ENCODE results near the gene HS3ST1.

The HS3ST1 gene

DNA sequence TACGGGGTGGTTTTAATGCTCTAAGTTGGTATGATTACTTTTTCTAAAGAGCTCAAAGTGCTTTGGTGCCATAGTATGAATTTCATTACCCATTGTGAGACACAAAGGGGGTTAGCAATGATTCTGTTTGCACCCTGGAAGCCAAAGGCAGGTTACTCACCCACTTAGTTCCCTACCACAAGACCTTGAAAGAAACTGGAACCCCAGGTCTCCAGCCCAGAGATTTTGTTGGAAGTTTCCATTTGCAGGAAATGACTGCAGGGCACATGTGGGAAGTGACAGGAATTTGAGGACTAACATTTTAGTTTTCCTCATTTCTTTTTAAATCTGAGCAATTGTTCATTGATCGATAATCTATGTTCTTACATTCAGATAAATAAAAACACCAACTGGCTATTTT lies 1.8 kb upstream of the HS3ST1 start:
- no peak for DNase-seq

GRCh38 chr4:11429699-11430045 lies 978 bp upstream of the HS3ST1 start:
- DNase-seq: no peak

GRCh38 chr4:11428899-11429698 lies 405 bp upstream of the HS3ST1 start:
- DNase-seq: peak in 1 of 5 donors; percentile 36

GRCh38 chr4:11427121-11427996 lies 1.3 kb downstream of the HS3ST1 start:
- no peak for DNase-seq

DNA sequence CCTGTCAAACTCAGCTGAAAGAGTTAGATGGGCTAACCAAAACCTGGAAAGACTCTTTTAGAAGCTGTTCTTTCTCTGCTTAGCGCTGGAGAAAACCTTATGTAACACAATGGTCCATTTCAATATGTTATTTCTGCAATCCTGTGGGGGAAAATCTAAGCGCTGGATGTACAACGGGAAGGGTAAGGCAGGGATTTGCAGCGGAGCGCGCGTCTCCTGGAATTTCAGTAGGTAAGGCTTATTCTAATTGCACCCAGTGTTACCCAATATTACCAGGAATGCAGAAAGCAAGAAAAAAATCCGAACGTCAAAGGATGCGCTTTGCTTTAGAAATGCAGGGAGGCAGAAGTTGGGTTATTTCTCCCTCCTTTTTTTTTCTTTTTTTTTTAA lies 2.0 kb downstream of the HS3ST1 start:
- no peak for DNase-seq

DNA sequence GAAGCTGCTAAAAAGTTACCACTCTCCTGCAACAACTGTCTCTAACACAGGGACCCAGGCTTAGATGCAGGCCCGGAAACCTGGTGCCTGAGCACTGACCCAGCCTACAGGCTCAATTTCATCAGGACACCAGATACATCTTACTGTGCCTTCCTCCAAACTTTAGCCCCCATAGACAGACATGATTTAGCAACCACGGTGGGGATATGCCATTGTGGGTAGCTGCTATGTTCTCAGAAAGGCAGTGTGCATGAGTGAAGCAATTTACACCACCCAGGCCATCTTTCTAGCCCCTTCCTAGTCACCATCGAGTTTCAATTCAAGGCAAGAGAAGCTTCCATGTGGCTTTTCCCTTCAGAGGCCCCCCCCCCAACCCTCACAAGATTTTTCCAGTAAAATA lies 2.7 kb downstream of the HS3ST1 start:
- no peak for DNase-seq

- DNase-seq: no peak
Measured at GRCh38 chr4:11424856-11425255, 3.8 kb downstream of the HS3ST1 start.

GRCh38 chr4:11424000-11424399 lies 4.7 kb downstream of the HS3ST1 start:
- peak in 1 of 5 donors; percentile 21 for DNase-seq

DNA sequence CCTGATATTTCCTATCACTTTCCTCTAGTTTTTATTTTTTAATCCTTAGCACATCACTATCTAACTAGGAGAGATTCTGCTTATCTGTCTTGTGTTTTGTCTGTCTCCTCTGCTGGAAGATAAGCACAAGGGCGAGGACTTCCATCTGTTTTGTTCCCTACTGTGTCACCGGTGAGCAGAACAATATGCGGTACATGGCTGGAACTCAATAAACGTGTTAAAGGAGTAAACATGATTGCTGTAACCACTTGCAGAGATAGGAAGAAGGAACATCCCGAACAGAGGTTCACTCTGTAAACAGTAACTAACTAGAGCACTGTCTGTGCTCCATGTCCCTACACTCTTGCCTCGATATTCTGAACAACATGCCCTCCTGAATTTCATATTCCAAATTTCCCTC lies 5.2 kb downstream of the HS3ST1 start:
- DNase-seq: no peak

- DNase-seq: no peak
Measured at GRCh38 chr4:11421116-11421515, 7.6 kb downstream of the HS3ST1 start.

DNA sequence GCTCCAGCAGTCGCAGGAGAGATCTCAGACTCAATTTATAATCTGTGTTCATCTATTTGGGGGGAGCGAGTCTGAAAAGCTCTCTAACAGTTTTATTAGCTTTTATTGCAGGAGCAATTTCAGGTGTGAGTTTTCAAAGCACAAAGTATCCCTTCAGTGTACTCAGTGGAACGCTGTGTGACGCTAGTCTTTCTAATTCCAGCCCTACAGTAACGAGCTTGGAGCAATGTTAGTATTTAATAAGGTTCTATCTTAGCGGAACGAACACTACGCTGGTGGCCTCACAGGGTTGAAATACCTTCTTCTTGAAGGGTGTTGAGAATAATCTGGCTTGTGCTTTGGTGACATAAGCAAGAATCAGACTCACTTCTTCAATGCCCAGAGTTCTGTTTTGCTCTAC lies 8.4 kb downstream of the HS3ST1 start:
- no peak for DNase-seq

GRCh38 chr4:11418610-11419009 lies 10.1 kb downstream of the HS3ST1 start:
- peak in 1 of 5 donors; percentile 4 for DNase-seq

GRCh38 chr4:11416767-11417113 lies 12.0 kb downstream of the HS3ST1 start:
- no peak for DNase-seq

- no peak for DNase-seq
Measured at GRCh38 chr4:11416071-11416766, 12.5 kb downstream of the HS3ST1 start.

DNA sequence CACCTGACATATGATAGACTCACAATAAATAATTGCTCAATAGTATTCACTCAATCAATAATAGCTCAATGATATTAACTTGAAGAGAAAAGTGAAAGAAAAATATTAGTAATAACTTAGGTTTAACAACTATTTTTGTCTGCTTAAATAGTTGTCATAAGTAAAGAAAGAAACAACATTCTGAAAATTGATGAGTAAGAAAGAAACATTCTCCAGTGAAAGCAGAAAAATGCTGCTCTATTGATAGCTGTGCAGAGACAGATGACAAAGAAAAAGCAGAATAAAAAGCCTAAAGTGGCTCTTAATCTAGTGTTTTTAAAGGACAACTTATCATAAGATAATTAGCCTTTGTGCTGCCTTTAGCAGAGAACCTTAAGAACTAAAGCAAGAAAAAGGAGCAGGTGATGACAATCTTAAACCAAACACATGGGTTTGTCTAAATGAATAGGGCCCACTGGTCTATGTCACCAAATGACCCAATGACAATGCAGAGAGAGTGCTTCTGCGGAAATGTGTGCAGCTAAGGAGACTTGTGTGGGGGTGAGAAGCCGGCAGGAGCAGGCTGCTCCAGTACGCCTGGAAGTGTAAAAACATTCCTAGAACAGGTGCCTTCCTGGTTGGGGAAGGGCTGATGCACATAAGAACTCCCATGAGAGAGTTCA lies 13.2 kb downstream of the HS3ST1 start:
- DNase-seq: no peak

GRCh38 chr4:11412211-11412610 lies 16.5 kb downstream of the HS3ST1 start:
- no peak for DNase-seq

DNA sequence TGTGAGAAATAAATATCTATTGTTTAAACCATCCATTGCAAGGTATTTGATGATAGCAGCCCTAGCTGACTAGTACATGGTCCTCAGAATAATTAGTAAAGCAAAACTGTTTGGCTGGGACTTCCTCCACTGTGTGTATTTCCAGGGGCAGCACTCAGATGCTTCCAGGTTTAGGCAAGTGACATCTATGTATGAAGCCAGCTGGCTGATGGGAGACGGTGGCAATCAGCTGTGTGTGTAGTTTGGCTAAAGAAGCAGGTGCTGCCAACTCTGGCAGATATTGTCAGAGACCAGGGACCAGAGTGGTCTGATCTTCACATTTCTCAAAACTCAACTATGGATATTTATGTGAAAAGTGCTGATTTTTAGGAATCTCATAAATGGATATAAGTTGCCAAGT lies 19.1 kb downstream of the HS3ST1 start:
- no peak for DNase-seq

- DNase-seq: no peak
Measured at GRCh38 chr4:11408233-11408967, 20.3 kb downstream of the HS3ST1 start.

- DNase-seq: no peak
Measured at GRCh38 chr4:11407551-11407950, 21.1 kb downstream of the HS3ST1 start.

DNA sequence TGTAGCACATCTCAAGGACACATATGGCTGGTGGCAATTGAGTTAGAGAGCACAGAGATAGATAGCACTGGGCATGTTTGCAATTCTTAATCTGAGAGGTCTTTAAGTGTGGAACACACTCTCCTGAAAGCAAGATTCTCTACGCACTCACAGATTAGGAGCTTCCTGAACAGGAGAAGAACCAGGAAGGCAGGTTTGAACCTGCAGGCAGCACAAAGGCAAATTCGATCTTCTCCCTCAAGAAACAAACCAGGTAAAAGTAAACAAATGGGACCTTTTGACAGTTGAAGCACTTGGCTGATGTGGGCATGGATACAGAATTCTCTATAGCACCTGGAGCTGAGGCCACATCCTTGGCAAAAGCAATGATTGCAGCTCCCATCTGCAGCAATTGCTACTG lies 24.3 kb downstream of the HS3ST1 start:
- no peak for DNase-seq

DNA sequence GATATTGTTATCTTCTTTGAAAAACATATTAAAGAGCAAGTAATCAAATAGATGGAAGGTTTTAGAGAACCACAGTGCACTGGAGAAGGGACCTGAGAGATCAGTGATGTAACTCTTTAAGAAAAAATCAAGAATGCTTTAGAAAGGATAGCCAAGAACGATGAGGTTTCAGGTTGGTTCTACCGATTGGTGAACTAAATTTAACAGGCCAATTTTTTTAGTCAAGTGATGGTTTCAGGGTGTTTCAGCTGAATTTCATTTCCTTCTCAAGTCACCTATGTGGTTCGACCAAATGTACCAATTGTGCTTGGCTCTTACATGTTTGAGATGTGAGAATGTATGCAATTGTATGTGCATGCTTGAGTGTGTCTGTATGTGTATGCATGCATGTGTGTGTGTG lies 26.5 kb downstream of the HS3ST1 start:
- no peak for DNase-seq

GRCh38 chr4:11399461-11399971 lies 29.2 kb downstream of the HS3ST1 start:
- DNase-seq: peak in 1 of 5 donors; percentile 9

All from T-helper 1 cell (primary cell).